OCI-LY7 (cell line): ENCODE data around the gene GAST. TPM values are rescaled to one million over a fixed set of nuclear protein-coding genes. Genes with fewer than 3 reads are reported as not detected.

Experiments used
- BruUV-seq: library from RNA; stranded (reverse); fragments of 400-500 nt; replicated peaks from 2 replicates; lab custom pipeline; 2021; lab: Mats Ljungman, UMichigan
- CTCF ChIA-PET: fragments of 300-600 bp; sonication (Branson Sonifier 250); formaldehyde crosslinking; loops from one replicate; lab custom pipeline; 2022; ENCODE audit warnings: antibody characterized with exemption; ENCODE audit not compliant: unreplicated experiment; lab: Charles Lee
- POLR2A ChIA-PET: fragments of 300-600 bp; sonication (Branson Sonifier 250); formaldehyde crosslinking; loops from one replicate; lab custom pipeline; 2022; ENCODE audit warnings: antibody characterized with exemption; lab: Charles Lee
- DNase-seq: peaks from one replicate; pipeline ENCODE4 v3.0.0-alpha.2; 2015; ENCODE audit warnings: low spot score
- H2AFZ ChIP-seq: fragments of 200-600 bp; sonication (generic), shearing (Covaris generic); 2 replicates; pipeline ENCODE4 v1.6.1; 2014; ENCODE audit warnings: mild to moderate bottlenecking, antibody characterized with exemption, low read length, moderate library complexity
- H3K27ac ChIP-seq: fragments of 200-600 bp; sonication (generic); 2 replicates; pipeline ENCODE4 v1.5.1; 2014; ENCODE audit warnings: mixed run types, low read depth, mild to moderate bottlenecking, moderate library complexity, low read length, inconsistent platforms; ENCODE audit not compliant: poor library complexity, severe bottlenecking
- H3K36me3 ChIP-seq: fragments of 200-600 bp; sonication (generic); 2 replicates; pipeline ENCODE4 v1.6.1; 2014; ENCODE audit warnings: mild to moderate bottlenecking, antibody characterized with exemption, low read length, moderate library complexity, mixed read lengths; ENCODE audit not compliant: insufficient read depth
- H3K4me1 ChIP-seq: fragments of 200-600 bp; sonication (generic); 2 replicates; pipeline ENCODE4 v1.5.1; 2014; ENCODE audit warnings: mild to moderate bottlenecking, low read length; ENCODE audit not compliant: insufficient read depth, poor library complexity, severe bottlenecking
- H3K4me2 ChIP-seq: fragments of 200-600 bp; sonication (generic); 2 replicates; pipeline ENCODE4 v1.6.1; 2014; ENCODE audit warnings: mild to moderate bottlenecking, low read length
- H3K4me3 ChIP-seq: fragments of 200-600 bp; sonication (generic); 2 replicates; pipeline ENCODE4 v1.5.1; 2014; ENCODE audit warnings: mild to moderate bottlenecking, low read depth, low read length; ENCODE audit not compliant: poor library complexity, severe bottlenecking
- H3K79me2 ChIP-seq: fragments of 200-600 bp; sonication (generic); 2 replicates; pipeline ENCODE4 v1.6.1; 2016; ENCODE audit warnings: low read depth, mild to moderate bottlenecking, low read length, moderate library complexity, mixed read lengths; ENCODE audit not compliant: insufficient read depth
- H3K9me2 ChIP-seq: fragments of 200-600 bp; sonication (generic); 2 replicates; pipeline ENCODE4 v1.6.1; 2016; ENCODE audit warnings: mild to moderate bottlenecking, low read length, mixed read lengths; ENCODE audit not compliant: insufficient read depth
- H3K9me3 ChIP-seq: fragments of 200-600 bp; sonication (generic); 2 replicates; pipeline ENCODE4 v1.6.1; 2014; ENCODE audit warnings: mild to moderate bottlenecking, mixed run types, low read length, mixed read lengths
- H4K20me1 ChIP-seq: fragments of 200-600 bp; sonication (generic); 2 replicates; pipeline ENCODE4 v1.6.1; 2014; ENCODE audit warnings: mild to moderate bottlenecking, antibody characterized with exemption, low read length, moderate library complexity, mixed read lengths; ENCODE audit not compliant: insufficient read depth
- EZH2phosphoT487 ChIP-seq: fragments of 200-600 bp; sonication (generic); IDR thresholded peaks from 2 replicates; pipeline ENCODE4 v1.6.1; 2018; ENCODE audit warnings: low read depth, borderline replicate concordance, mild to moderate bottlenecking, mixed run types, antibody characterized with exemption, low read length, moderate library complexity, mixed read lengths
- intact Hi-C: fragments of 100-400 bp; cut with micrococcal nuclease; formaldehyde crosslinking; loops from one replicate; pipeline ENCODE4 v1.10.0; 2022; ENCODE audit not compliant: unreplicated experiment
- total RNA-seq, 2 experiments: library from RNA; depleted of rRNA in 1 of 2; stranded (reverse); fragments of >200 nt in 1 of 2; shearing (Covaris generic) in 1 of 2; gene quantifications; 2 replicates each; pipeline ENCODE4 v1.2.3, GENCODE V29; 2014 to 2022
- TF ChIP-seq, protein P1 (sequence below): fragments of 200-600 bp; sonication (generic); conservative IDR thresholded peaks from 2 replicates; pipeline ENCODE4 v1.5.1; 2014; ENCODE audit warnings: mild to moderate bottlenecking, antibody characterized with exemption, low read length, moderate library complexity, mixed read lengths

The GAST gene
- total RNA-seq, 2 experiments from 2014 or later = not detected

DNA sequence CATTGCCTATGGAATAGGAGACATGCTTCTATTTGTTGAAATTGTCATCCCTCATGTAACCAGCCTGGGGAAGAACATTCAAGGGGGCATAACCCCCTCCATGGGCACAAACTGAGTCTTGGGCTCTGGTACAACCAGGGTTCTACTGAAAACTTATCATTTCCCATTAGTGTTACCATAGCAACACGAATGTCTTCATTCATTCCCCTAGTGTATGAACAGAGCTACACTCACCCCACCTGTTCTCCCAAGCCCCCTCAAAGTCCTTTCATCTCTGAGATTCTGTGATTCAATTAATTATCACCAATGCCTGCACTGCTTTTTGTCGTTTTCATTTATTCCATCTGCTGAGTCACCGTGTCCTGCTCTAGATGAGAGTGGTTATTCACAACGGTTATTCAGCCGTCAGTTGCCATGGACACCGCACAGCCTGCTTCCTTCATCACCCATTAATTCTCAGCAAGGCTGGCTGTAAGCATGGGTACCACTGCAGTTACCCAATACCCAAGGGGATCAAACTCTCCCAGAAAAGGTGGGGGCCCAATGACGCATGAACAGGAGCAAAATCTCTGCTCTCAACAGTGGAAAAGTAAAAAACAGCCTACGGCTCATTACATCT is 1.6 kb upstream of the GAST start:
- Histone ChIP-seq H3K4me3 (no peak overlapping the region), H3K79me2 (no peaks in the 10 kb centered on the region), H4K20me1 (no peaks in the 10 kb centered on the region), H3K9me3 (no peaks in the 10 kb centered on the region), H3K4me1 (no peaks in the 10 kb centered on the region), H3K9me2 (no peaks in the 10 kb centered on the region), H3K4me2 (no peak overlapping the region), H3K36me3 (no peaks in the 10 kb centered on the region), H3K27ac (no peak overlapping the region), H2AFZ (no peak overlapping the region)
- no peak for DNase-seq
- ChIA-PET CTCF (no interaction called here), POLR2A (no interaction called here)
- intact Hi-C loops = no loop called here
- BruUV-seq = no TSS peak
- no peak for TF ChIP-seq EZH2phosphoT487
- TF ChIP-seq, protein P1, sequence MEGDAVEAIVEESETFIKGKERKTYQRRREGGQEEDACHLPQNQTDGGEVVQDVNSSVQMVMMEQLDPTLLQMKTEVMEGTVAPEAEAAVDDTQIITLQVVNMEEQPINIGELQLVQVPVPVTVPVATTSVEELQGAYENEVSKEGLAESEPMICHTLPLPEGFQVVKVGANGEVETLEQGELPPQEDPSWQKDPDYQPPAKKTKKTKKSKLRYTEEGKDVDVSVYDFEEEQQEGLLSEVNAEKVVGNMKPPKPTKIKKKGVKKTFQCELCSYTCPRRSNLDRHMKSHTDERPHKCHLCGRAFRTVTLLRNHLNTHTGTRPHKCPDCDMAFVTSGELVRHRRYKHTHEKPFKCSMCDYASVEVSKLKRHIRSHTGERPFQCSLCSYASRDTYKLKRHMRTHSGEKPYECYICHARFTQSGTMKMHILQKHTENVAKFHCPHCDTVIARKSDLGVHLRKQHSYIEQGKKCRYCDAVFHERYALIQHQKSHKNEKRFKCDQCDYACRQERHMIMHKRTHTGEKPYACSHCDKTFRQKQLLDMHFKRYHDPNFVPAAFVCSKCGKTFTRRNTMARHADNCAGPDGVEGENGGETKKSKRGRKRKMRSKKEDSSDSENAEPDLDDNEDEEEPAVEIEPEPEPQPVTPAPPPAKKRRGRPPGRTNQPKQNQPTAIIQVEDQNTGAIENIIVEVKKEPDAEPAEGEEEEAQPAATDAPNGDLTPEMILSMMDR = no peak

DNA sequence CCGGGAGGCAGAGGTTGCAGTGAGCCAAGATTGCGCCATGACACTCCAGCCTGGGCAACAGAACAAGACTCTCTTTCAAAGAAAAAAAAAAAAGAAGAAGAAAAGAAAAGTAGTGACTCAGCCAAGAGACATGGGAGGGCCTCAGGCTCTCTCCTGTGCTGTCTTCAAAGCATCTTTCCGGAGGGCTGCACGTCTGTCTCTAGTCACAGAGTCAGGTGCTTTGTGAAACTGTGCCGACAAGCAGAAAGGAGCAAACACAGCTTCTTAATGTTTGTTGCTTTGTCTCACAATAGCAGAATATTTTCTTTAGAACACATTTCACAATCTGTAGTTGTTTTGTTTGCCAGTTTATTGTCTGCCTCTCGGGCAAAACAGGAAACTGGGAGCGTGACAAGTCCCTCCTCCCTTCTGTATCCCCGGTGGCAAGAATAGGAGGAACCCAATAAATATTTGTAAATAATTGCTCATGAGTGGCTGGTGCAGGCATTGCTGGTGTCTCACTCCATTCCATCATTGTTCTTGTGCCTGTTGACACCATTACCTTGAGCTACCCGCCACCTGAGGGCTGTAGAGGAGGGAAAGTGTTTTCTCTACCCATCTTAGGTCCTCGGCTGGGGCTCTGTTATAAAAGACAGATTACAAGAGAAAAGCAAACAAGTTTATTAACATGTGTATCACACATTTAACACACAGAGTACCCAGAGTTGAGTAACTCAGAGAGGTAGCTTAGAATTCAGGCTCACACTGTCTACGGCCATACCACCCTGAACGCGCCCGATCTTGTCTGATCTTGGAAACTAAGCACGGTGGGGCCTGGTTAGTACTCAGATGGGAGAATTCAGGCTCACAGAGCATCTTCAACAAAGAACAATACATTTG is 5.5 kb downstream of the GAST start:
- BruUV-seq = no TSS peak

More for the DNA sequence above, 5.5 kb downstream of the GAST start:
- Histone ChIP-seq H2AFZ (no peak overlapping the region), H3K4me3 (no peak overlapping the region), H3K9me2 (no peaks in the 10 kb centered on the region), H3K4me2 (no peak overlapping the region), H3K36me3 (no peaks in the 10 kb centered on the region), H3K9me3 (no peaks in the 10 kb centered on the region), H3K79me2 (no peaks in the 10 kb centered on the region), H4K20me1 (no peaks in the 10 kb centered on the region), H3K4me1 (no peaks in the 10 kb centered on the region), H3K27ac (no peak overlapping the region)
- POLR2A ChIA-PET = no interaction called here
- intact Hi-C loops = no loop called here
- DNase-seq = no peak
- TF ChIP-seq, protein P1 = no peak
- TF ChIP-seq EZH2phosphoT487 = no peak
- CTCF ChIA-PET = no interaction called here
